GM15510 (cell line): ENCODE data around the gene SLC35F6.

Source experiments
- POLR2A ChIP-seq: IDR thresholded peaks from 3 replicates; pipeline ENCODE4 v1.6.1; 2011; ENCODE audit warnings: borderline replicate concordance; ENCODE audit not compliant: insufficient read length; ENCODE audit errors: extremely low read depth

The SLC35F6 gene

GRCh38 chr2:26818972-26819371, 54.9 kb downstream of the SLC35F6 start:
- no peak for TF ChIP-seq POLR2A

- no peak for TF ChIP-seq POLR2A
Observed at GRCh38 chr2:26820932-26821331, 56.8 kb downstream of the SLC35F6 start.

- TF ChIP-seq POLR2A: no peak
Observed at GRCh38 chr2:26822877-26823276, 58.8 kb downstream of the SLC35F6 start.
